Measurements from ENCODE around the gene LYZL4.

GRCh38 chr3:42443819-42444436 lies 33.5 kb upstream of the LYZL4 start:
- TF ChIP-seq CTCF (IDR thresholded peaks at IDR 0.05), result peak; percentile 91 to 97 (median 92)
- no peak for TF ChIP-seq EP300 (IDR thresholded peaks at IDR 0.05)
- TF ChIP-seq POLR2AphosphoS5 (IDR thresholded peaks at IDR 0.05), result no peak
- TF ChIP-seq POLR2A (IDR thresholded peaks at IDR 0.05), result no peak
